HCT116 (cell line): Measurements from ENCODE around the gene FAM170B. TPM values are rescaled to one million over a fixed set of nuclear protein-coding genes. Genes with fewer than 3 reads are reported as not detected.

ENCODE experiments used
- ATAC-seq: fragments of 200-7000 bp; cut with Tn5 transposase; 2 replicates; pipeline ENCODE4 v1.9.1; 2020; ENCODE audit warnings: mild to moderate bottlenecking, moderate library complexity
- BruUV-seq: library from RNA; stranded (reverse); fragments of 400-500 nt; replicated peaks from 2 replicates; lab custom pipeline; 2021; lab: Mats Ljungman, UMichigan
- CTCF ChIA-PET: fragments of 300-600 bp; sonication (Branson Sonifier 250); formaldehyde crosslinking; loops from one replicate; lab custom pipeline; 2021; ENCODE audit warnings: antibody characterized with exemption; lab: Charles Lee
- POLR2A ChIA-PET: fragments of 300-600, 350-600 bp; sonication (Branson Sonifier 250); formaldehyde crosslinking; loops from one replicate; lab custom pipeline; 2021; ENCODE audit warnings: antibody characterized with exemption; lab: Charles Lee
- RAD21 ChIA-PET, 2 experiments: fragments of 300-600 bp; sonication (Branson Sonifier 250); formaldehyde crosslinking; loops; one replicate each; lab custom pipeline; 2023; ENCODE audit warnings: low total read pairs in 2 of 2; ENCODE audit not compliant: uncharacterized antibody in 2 of 2, unreplicated experiment in 2 of 2, low non-redundant PET in 1 of 2; lab: Charles Lee
- DNase-seq: peaks from one replicate; pipeline ENCODE4 v3.0.0-alpha.2; 2010; ENCODE audit warnings: low read depth, low spot score
- H2AFZ ChIP-seq: fragments of 200-600 bp; shearing (Covaris generic), sonication (generic); 2 replicates; pipeline ENCODE4 v1.6.1; 2017; ENCODE audit warnings: low read depth, mixed run types, mixed read lengths, antibody characterized with exemption, low read length; ENCODE audit not compliant: poor library complexity, severe bottlenecking
- H3K27ac ChIP-seq: 2 replicates; pipeline ENCODE4 v1.5.1; 2012; ENCODE audit warnings: low read depth, low read length
- H3K27me3 ChIP-seq: fragments of 200-600 bp; sonication (generic); 2 replicates; pipeline ENCODE4 v1.6.1; 2016; ENCODE audit warnings: mixed run types, low read length, mixed read lengths; ENCODE audit not compliant: insufficient read depth
- H3K36me3 ChIP-seq, 2 experiments: fragments of 200-500 bp in 1 of 2; fragments of 200-600 bp in 1 of 2; sonication (Bioruptor generic) in 1 of 2; sonication (generic) in 1 of 2; 2 replicates each; pipeline versions ENCODE4 v1.5.1 to v1.6.1; 2014 to 2016; ENCODE audit warnings: low read length in 2 of 2, inconsistent platforms in 1 of 2, mixed read lengths in 1 of 2, mixed run types in 1 of 2; ENCODE audit not compliant: insufficient read depth in 2 of 2, control insufficient read depth in 1 of 2
- H3K4me1 ChIP-seq, 2 experiments: fragments of 200-600 bp in 1 of 2; sonication (generic) in 1 of 2; 2 replicates each; pipeline versions ENCODE4 v1.5.1 to v1.6.1; 2012 to 2017; ENCODE audit warnings: low read length in 2 of 2, inconsistent platforms in 1 of 2, mild to moderate bottlenecking in 1 of 2, mixed read lengths in 1 of 2, mixed run types in 1 of 2, moderate library complexity in 1 of 2; ENCODE audit not compliant: insufficient read depth in 2 of 2, control insufficient read depth in 1 of 2
- H3K4me2 ChIP-seq: fragments of 200-600 bp; sonication (generic); 2 replicates; pipeline ENCODE4 v1.6.1; 2017; ENCODE audit warnings: mixed run types, low read length, mixed read lengths
- H3K4me3 ChIP-seq, 2 experiments: fragments of 200-600 bp in 1 of 2; sonication (generic) in 1 of 2; replicated peaks in 1 of 2; 2 replicates each; pipeline ENCODE4 v1.5.1; 2011 to 2016; ENCODE audit warnings: low read length in 2 of 2, control low read depth in 1 of 2, low read depth in 1 of 2, mild to moderate bottlenecking in 1 of 2, mixed read lengths in 1 of 2, mixed run types in 1 of 2
- H3K79me2 ChIP-seq: fragments of 200-600 bp; sonication (generic); 2 replicates; pipeline ENCODE4 v1.6.1; 2017; ENCODE audit warnings: mild to moderate bottlenecking, mixed run types, low read length, moderate library complexity, mixed read lengths; ENCODE audit not compliant: insufficient read depth
- H3K9ac ChIP-seq: fragments of 200-600 bp; sonication (generic); 2 replicates; pipeline ENCODE4 v1.6.1; 2016; ENCODE audit warnings: low read length, mixed read lengths
- H3K9me2 ChIP-seq: fragments of 200-600 bp; sonication (generic), shearing (Covaris generic); 2 replicates; pipeline ENCODE4 v1.6.1; 2017; ENCODE audit warnings: mixed run types, mild to moderate bottlenecking, moderate library complexity; ENCODE audit not compliant: insufficient read depth
- H3K9me3 ChIP-seq, 2 experiments: fragments of 200-500 bp in 1 of 2; fragments of 200-600 bp in 1 of 2; sonication (Bioruptor generic) in 1 of 2; sonication (generic) in 1 of 2; 2 replicates each; pipeline ENCODE4 v1.6.1; 2014 to 2017; ENCODE audit warnings: low read length in 2 of 2, mixed read lengths in 2 of 2, inconsistent platforms in 1 of 2, low read depth in 1 of 2, mild to moderate bottlenecking in 1 of 2, mixed run types in 1 of 2, moderate library complexity in 1 of 2; ENCODE audit not compliant: control insufficient read depth in 1 of 2, insufficient read depth in 1 of 2
- H4K20me1 ChIP-seq: fragments of 200-600 bp; sonication (generic), shearing (Covaris generic); 2 replicates; pipeline ENCODE4 v1.6.1; 2017; ENCODE audit warnings: mixed run types, mild to moderate bottlenecking, moderate library complexity; ENCODE audit not compliant: insufficient read depth
- ATF3 ChIP-seq: IDR thresholded peaks from 2 replicates; pipeline ENCODE4 v1.6.1; 2012
- CTCF ChIP-seq, 3 experiments: fragments of 200-600 bp in 1 of 3; sonication (generic) in 1 of 3; IDR thresholded peaks in 2 of 3; conservative IDR thresholded peaks in 1 of 3; 2 replicates each; pipeline ENCODE4 v1.5.1; 2012 to 2017; ENCODE audit warnings: low read depth in 2 of 3, low read length in 2 of 3, antibody characterized with exemption in 1 of 3, borderline replicate concordance in 1 of 3, control low read depth in 1 of 3, mild to moderate bottlenecking in 1 of 3, mixed read lengths in 1 of 3, mixed run types in 1 of 3, moderate library complexity in 1 of 3; ENCODE audit not compliant: insufficient read depth in 1 of 3
- EGR1 ChIP-seq: IDR thresholded peaks from 2 replicates; pipeline ENCODE4 v1.6.1; 2012; ENCODE audit warnings: low read depth
- ELF1 ChIP-seq: IDR thresholded peaks from 2 replicates; pipeline ENCODE4 v1.6.1; 2012; ENCODE audit warnings: low read depth, borderline replicate concordance
- EZH2 ChIP-seq: fragments of 200-600 bp; sonication (generic); IDR thresholded peaks from 2 replicates; pipeline ENCODE4 v1.6.1; 2017; ENCODE audit warnings: antibody characterized with exemption, mixed run types
- JUND ChIP-seq: IDR thresholded peaks from 2 replicates; pipeline ENCODE4 v1.6.1; 2012
- SP1 ChIP-seq: IDR thresholded peaks from 2 replicates; pipeline ENCODE4 v1.6.1; 2012; ENCODE audit warnings: low read depth
- ZNF274 ChIP-seq: fragments of 200-500 bp; sonication (Bioruptor generic); IDR thresholded peaks from 2 replicates; pipeline ENCODE4 v1.6.1; 2014; ENCODE audit warnings: mild to moderate bottlenecking, low read depth, low read length, inconsistent platforms
- intact Hi-C: fragments of 100-400 bp; cut with micrococcal nuclease; formaldehyde crosslinking; loops from 2 replicates; pipeline ENCODE4 v1.10.0; 2022
- total RNA-seq: library from RNA; stranded (reverse); gene quantifications from one replicate; pipeline ENCODE4 v1.2.1, GENCODE V29; 2021; ENCODE audit not compliant: unreplicated experiment

FAM170B gene
- total RNA-seq, 1 experiment from 2014 or later: not detected

DNA sequence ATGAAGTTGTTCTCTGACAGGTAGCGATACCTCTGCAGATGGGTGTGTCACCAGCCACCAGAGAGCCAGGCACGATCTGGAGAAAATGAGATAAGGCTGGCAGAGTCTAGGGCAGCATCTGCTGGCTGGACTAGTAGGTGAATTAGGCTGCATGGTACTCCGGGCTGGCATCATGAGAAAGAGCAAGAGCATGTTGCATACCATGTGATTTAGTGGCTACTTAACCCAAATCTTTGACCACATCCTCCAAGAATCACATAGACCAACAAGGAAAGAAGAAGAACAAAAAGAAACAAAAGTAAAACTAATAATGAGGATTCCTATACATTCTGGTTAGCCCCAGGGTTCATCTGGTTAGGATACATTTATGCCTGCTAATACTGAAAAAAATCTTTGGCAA, 23.4 kb upstream of the FAM170B start (continued):
- no peak for TF ChIP-seq CTCF (IDR thresholded peaks at IDR 0.05 in 2 of 3, conservative IDR thresholded peaks at IDR 0.05 in 1 of 3; ENCODE audit: borderline replicate concordance in 1 of 3, insufficient read depth in 1 of 3, low read depth in 2 of 3, low read length in 2 of 3)
- no peak for TF ChIP-seq ZNF274
- TF ChIP-seq EZH2: no peak
- no peak for TF ChIP-seq ATF3

DNA sequence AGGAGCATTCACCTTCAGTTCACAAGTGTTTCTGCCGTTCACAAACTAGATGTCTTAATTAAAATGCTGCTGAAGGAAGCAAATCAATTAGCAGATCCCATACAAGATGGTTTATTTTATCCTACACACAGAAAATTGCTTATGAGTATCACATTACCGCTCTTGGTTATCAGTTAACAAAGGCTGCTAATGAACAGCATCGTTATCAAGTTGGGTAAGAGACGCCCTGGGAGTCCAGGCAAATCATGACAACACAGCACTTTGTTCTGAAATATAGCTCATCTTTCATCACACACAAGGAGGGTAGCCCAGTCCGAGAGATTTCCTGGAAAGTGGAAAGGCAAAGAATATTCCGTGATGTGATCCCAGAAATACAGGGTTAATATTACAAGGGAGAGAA, 20.8 kb upstream of the FAM170B start:
- ATAC-seq: no peak
- H3K4me2 ChIP-seq: no peak overlapping the region
- H3K9ac ChIP-seq: no peak overlapping the region
- no peaks in the 10 kb centered on the region for H3K4me1 ChIP-seq
- no peak overlapping the region for H3K4me3 ChIP-seq
- no peaks in the 10 kb centered on the region for H3K79me2 ChIP-seq
- peaks cover 85% of the 10 kb centered on the region for H3K27me3 ChIP-seq
- H3K27ac ChIP-seq: no peak overlapping the region
- no peaks in the 10 kb centered on the region for H3K9me3 ChIP-seq
- H2AFZ ChIP-seq: no peak overlapping the region
- RAD21 ChIA-PET: no interaction called here
- CTCF ChIA-PET: interaction anchor here (2.4 kb wide), 1 partner anchor 10 kb away, joined by 6 read pairs; no protein-coding TSS in a partner anchor
- BruUV-seq: no TSS peak
- no peaks in the 10 kb centered on the region; the same call in 1 of the 2 replicates for H4K20me1 ChIP-seq
- H3K36me3 ChIP-seq: no peaks in the 10 kb centered on the region
- H3K9me2 ChIP-seq: no peaks in the 10 kb centered on the region
- POLR2A ChIA-PET: no interaction called here
- DNase-seq: no peak
- intact Hi-C loops: no loop called here
- TF ChIP-seq JUND (no peak), CTCF (IDR thresholded peaks at IDR 0.05 in 2 of 3, conservative IDR thresholded peaks at IDR 0.05 in 1 of 3; ENCODE audit: borderline replicate concordance in 1 of 3, insufficient read depth in 1 of 3, low read depth in 2 of 3, low read length in 2 of 3) (no peak), ELF1 (no peak), EGR1 (no peak), ZNF274 (no peak), SP1 (no peak)
